HUDEP-2 (cell line): ENCODE data around the gene MRLN.
"Not testable (repeated sequence)": the region's sequence is repeated elsewhere in the genome, so short reads cannot be mapped to it uniquely, and the experiment has no call there.

Source experiments
- DNase-seq, 76 experiments: peaks; one replicate each; lab custom pipeline; 2025; ENCODE audit not compliant: unreplicated experiment in 76 of 76; lab: John Stamatoyannopoulos, UW

The MRLN gene

GRCh38 chr10:59753267-59753666, at the start of gene MRLN:
Gene MRLN, minus strand, starts transcription at chr10:59753455.
- DNase-seq = no peak

GRCh38 chr10:59801171-59801570, 47.9 kb upstream of the MRLN start:
- no peak for DNase-seq

- DNase-seq = no peak
These were observed 46.2 kb upstream of the MRLN start for GRCh38 chr10:59799421-59799820.

- DNase-seq = no peak
These were observed 40.7 kb upstream of the MRLN start for GRCh38 chr10:59793919-59794318.

GRCh38 chr10:59792812-59793211, 39.6 kb upstream of the MRLN start:
- no peak for DNase-seq

GRCh38 chr10:59791601-59792000, 38.3 kb upstream of the MRLN start:
- no peak for DNase-seq

- DNase-seq = not testable (repeated sequence)
These were observed 36.8 kb upstream of the MRLN start for GRCh38 chr10:59790080-59790479.

GRCh38 chr10:59788914-59789313, 35.7 kb upstream of the MRLN start:
- DNase-seq = not testable (repeated sequence)

- DNase-seq = not testable (repeated sequence)
These were observed 33.8 kb upstream of the MRLN start for GRCh38 chr10:59787032-59787431.

GRCh38 chr10:59785476-59785875, 32.2 kb upstream of the MRLN start:
- not testable (repeated sequence) for DNase-seq

- no peak for DNase-seq
These were observed 28.3 kb upstream of the MRLN start for GRCh38 chr10:59781511-59781910.

- no peak for DNase-seq
These were observed 26.7 kb upstream of the MRLN start for GRCh38 chr10:59779756-59780533.

GRCh38 chr10:59774451-59774850, 21.2 kb upstream of the MRLN start:
- no peak for DNase-seq

GRCh38 chr10:59773088-59773487, 19.8 kb upstream of the MRLN start:
- no peak for DNase-seq

GRCh38 chr10:59771162-59771807, 18.0 kb upstream of the MRLN start:
- DNase-seq = peak in 3 of 76 experiments; percentile 0 to 7 (median 5)

GRCh38 chr10:59770689-59771088, 17.4 kb upstream of the MRLN start:
- DNase-seq = no peak

- no peak for DNase-seq
These were observed 9.2 kb upstream of the MRLN start for GRCh38 chr10:59762505-59762904.

- DNase-seq = no peak
These were observed 4.7 kb upstream of the MRLN start for GRCh38 chr10:59757966-59758365.

GRCh38 chr10:59754951-59755350, 1.7 kb upstream of the MRLN start:
- DNase-seq = no peak

- no peak for DNase-seq
These were observed 846 bp downstream of the MRLN start for GRCh38 chr10:59752278-59752940.

GRCh38 chr10:59750155-59750945, 2.9 kb downstream of the MRLN start:
- no peak for DNase-seq
